GM18511 (cell line): ENCODE results near the gene KIF21B.

Experiments
- ATAC-seq: cut with Tn5 transposase; IDR thresholded peaks from one replicate; pipeline ENCODE4 v1.9.1; 2021; ENCODE audit warnings: mild to moderate bottlenecking, moderate library complexity; ENCODE audit not compliant: unreplicated experiment

KIF21B gene

DNA sequence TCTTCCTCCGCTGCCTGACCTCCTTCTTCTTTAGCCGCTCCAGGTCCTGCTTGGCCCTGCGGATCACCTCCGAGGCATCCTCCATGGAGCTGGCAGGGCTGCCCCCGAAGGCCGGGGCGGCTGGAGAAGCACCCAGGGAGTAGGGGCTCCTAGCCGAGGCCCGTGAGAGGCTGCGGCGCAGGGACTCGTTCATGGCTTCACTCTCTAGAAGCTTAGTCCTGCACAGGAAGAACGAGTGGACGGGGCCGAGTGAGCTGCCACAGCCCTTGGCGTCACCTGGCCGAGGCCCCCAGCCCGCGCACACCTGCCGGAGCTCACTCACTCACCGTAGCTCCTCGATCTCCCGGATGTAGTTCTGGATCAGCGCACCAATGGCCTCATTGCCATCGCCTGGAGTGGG, 23.1 kb downstream of the KIF21B start:
- ATAC-seq, result no peak

GRCh38 chr1:200999667-201000066, 23.8 kb downstream of the KIF21B start:
- ATAC-seq, result no peak

- ATAC-seq, result no peak
Measured at GRCh38 chr1:200998323-200998722, 25.2 kb downstream of the KIF21B start.

GRCh38 chr1:200992382-200993048, 31.0 kb downstream of the KIF21B start:
- ATAC-seq, result no peak

GRCh38 chr1:200991097-200991614, 32.4 kb downstream of the KIF21B start:
- ATAC-seq, result no peak

DNA sequence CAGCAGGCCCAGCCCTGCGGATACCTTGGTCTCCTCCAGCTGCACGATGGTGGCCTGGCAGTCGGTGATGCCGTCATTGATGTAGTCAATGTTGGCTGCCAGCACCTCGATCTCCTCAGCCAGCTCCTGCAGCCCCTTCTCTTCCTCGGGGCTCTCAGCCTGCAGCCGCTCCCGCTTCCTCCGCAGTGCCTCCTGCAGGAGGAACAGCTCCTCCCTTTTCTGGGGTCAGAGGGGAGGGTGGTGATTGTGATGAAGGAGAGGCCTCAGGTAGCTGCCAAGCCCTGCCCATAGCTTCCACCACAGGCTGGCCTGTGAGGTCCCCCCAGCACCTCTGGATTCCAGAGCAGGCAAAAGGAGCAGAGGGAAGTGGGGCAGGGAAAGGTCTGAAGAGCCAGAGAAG, 33.4 kb downstream of the KIF21B start:
- ATAC-seq, result no peak

DNA sequence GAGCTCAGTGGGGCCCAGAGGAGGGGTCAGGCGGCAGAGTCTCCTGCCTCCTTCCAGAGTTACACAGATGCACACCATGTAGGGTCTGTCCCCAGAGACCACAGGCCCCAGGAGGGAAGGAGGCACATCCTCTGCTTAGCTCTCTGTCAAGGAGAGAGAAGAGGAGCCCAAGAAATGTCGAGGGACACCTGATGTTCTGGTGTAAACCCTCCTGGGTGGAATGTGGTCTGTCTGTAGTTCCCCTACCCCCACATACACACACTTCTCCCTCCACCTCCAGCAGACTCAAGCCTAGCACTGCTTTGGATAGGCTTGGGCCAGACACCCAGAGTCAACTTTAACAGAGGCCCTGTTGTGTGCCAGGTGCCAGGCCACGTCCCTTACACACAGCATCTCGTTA, 34.2 kb downstream of the KIF21B start:
- no peak for ATAC-seq

DNA sequence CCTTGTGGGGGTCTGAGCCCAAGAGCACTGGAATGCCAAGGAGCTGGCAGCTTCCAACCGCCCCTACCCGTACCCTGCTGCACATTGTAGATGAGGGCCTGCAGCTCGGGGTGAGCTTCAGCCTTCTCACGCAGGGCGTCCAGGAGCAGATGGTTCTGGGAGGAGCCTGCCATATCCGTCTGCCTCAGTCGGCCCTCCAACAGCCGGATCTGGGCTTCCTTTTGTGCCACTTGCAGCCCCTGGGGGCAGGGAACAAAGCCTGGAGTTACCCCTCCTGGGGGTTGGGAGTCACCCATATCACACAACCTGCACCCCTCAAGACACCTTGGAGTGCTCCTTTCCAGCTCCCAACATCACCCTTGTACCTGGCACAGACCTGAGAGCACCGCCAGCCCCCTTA, 34.8 kb downstream of the KIF21B start:
- no peak for ATAC-seq

- ATAC-seq, result no peak
Measured at GRCh38 chr1:200985481-200985880, 38.0 kb downstream of the KIF21B start.

- no peak for ATAC-seq
Measured at GRCh38 chr1:200983035-200983561, 40.4 kb downstream of the KIF21B start.

DNA sequence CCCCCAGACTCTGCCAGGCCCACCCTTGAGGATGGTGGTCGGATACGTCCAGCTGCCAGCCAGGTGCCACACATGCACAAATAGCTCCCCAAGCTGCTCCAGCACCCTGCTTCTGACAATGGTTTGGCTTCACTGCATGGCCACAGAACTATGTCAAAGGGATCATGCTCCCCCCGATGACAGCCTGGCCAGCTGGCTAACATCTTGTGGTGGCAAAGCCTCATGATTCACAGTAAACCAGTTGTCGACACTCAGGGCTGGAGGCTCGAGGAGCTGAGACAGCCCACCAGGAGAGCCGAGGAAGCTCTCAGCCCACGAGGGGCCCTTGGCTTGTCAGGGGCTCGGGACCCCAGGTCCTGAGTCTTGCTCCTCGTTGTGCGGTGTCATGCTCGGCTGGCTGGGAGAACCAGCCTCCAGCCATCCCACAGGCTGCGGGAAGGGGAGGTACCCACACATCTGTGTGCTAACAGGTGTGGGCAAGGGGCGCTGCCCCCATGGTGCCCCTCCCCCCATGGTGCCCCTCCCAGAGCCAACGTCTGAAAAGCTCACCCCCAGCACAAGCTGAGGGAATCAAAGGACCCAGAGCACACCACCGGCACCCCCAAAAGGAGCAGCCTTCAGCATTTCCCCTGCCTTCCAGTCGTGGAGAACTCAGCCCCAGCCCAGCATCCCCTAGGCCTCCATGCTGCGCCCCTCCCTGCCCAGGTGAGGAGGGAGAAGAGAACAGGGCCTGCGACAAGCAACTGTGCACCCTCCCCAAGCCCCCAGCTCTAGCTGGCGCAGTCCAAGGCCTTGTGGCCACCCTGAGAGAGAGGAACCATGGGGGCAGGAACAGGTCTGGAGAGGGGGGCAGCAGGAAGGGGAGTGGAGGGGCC, 41.2 kb downstream of the KIF21B start:
- no peak for ATAC-seq

- no peak for ATAC-seq
Measured at GRCh38 chr1:200981278-200981677, 42.2 kb downstream of the KIF21B start.

DNA sequence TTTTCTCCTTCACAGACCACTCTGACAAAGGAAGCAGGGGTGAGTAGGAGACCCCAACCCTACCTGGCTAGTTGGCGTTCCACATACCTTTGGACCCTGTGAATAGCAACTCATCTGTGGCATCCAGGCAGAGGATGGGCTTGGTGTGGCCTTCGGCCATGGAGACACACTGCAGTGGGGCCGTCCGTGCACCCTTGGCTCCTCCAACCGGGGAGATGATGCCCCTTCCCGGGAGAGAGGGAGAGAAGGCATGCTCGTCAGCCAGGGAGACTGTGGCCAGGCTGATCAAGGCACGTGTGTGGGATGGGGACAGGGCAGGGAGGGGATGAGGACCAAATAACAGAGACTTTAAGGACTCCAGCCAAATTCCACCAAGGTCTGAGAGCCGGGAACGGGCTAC, 42.6 kb downstream of the KIF21B start:
- ATAC-seq, result no peak

GRCh38 chr1:200980452-200980772, 43.1 kb downstream of the KIF21B start:
- no peak for ATAC-seq

DNA sequence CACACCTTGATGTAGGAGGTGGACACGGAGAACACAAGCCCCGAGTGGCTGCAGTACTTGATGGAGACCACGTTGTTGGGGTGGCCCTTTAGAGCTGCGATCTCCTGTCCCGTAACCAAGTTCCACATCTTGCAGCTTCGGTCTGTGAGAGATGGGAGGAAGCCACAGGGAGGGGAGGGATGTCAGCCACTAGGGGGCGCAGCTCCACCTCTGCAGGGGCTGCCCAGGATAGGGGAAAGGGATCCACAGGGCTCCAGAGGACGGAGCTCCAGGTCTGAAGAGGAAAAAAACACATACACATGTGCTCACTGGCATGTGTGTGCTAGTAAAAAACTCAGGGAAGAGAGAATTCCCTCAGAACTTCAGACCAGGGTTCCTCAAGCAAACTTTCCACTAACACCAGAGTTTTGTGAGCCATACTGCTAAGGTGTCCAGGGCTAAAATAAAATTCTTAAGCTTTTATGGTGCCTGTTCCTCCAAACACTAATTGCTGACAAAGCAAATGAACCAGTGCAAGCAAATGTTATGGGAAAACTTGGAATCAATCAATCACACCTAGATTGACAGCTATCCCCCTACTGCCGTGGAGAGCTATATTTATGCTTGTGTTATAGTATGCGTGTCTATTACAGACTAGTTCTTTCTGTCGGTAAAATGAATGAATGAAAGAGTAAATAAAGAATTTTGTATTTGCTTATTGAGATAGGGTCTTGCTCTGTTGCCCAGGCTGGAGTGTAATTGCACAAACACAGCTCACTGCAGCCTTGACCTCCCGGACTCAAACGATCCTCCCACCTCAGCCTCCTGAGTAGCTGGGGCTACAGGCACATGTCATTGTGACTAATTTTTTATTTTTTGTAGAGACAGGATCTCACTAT, 43.7 kb downstream of the KIF21B start:
- no peak for ATAC-seq

DNA sequence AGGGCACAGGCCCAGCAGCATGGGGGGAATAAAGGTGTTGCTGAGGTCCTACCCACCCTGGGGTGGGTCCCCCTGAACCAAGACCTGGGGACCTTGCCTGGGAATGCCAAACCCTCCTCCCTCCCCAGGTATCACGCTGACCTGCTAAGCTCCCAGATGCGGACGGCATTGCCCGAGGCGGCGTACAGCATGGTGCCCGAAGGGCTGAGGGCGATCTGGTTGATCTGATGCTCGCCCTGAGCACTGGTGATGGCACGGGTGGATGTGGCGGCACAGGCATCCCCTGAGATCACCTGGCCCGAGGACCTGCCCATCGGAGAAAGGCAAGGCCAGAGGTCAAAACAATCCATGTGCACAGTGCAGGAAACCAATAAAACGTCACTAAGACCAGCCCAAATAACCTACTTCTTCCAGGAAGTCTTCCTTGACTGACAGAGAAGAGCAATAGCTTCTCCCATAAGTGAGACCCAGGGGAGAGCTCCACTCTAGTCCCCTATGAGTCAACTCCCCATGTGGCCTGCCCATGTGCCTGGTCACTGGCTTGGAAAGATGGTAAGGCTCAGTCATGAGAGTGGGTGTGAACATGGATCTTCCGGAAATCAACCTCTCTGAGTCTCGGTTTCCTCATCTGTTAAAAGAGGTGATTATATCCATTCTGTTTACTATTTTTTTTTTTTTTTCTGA, 46.3 kb downstream of the KIF21B start:
- ATAC-seq, result no peak

DNA sequence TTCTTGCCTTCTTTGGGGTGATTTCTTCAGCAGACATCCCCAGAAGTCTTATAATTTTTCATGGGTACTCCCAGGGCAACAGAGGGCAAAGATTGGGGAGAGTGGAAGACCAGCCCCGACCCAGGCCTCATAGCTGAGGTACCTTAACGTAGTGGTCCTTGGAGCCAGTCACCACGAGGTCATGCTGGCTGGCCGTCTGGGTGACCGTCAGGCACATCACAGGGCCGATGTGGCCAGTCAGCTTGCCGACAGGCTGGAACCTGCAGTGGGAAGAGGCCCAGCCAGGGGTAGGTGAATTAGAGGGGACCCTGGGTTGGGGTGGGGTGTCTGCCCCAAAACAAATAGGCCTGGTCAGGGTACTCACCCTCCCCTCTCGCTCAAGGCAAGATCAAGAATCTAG, 46.9 kb downstream of the KIF21B start:
- no peak for ATAC-seq

- no peak for ATAC-seq
Measured at GRCh38 chr1:200975458-200975857, 48.1 kb downstream of the KIF21B start.

DNA sequence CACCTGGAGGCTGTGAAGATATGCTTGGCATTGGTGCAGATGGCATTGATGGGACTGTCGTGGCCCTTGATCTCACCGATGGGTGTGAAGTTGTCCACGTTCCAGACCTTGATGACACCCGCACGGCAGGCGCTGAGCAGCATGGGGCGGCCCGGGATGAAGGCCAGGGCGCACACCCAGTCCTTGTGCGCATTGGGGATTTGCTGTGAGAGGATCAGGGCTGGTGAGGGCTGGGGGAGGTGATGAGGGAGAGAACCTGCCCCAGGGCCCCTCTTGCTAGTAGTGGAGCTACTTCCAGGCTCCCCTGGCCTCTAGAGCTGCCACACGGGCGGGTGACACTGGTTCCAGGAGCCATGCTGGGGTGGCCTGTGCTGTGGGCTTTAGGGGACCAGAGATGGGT, 48.8 kb downstream of the KIF21B start:
- no peak for ATAC-seq

GRCh38 chr1:200973937-200974657, 49.4 kb downstream of the KIF21B start:
- ATAC-seq, result no peak
